Measurements from ENCODE around the gene BSN.

Gene BSN

GRCh38 chr3:49657208-49657915, 103.1 kb downstream of the BSN start:
- no peak for FAIRE-seq

- FAIRE-seq: no peak
Measured at GRCh38 chr3:49658711-49659110, 104.4 kb downstream of the BSN start.

- no peak for FAIRE-seq
Measured at GRCh38 chr3:49659756-49660155, 105.5 kb downstream of the BSN start.

- FAIRE-seq: no peak
Measured at GRCh38 chr3:49661281-49661680, 107.0 kb downstream of the BSN start.

- FAIRE-seq: no peak
Measured at GRCh38 chr3:49662021-49662420, 107.7 kb downstream of the BSN start.

GRCh38 chr3:49662720-49663413, 108.6 kb downstream of the BSN start:
- no peak for FAIRE-seq

- no peak for FAIRE-seq
Measured at GRCh38 chr3:49663831-49664230, 109.6 kb downstream of the BSN start.

GRCh38 chr3:49664300-49664699, 110.0 kb downstream of the BSN start:
- no peak for FAIRE-seq

GRCh38 chr3:49665822-49666519, 111.7 kb downstream of the BSN start:
- no peak for FAIRE-seq

GRCh38 chr3:49666592-49666991, 112.3 kb downstream of the BSN start:
- FAIRE-seq: no peak

- no peak for FAIRE-seq
Measured at GRCh38 chr3:49667701-49668413, 113.6 kb downstream of the BSN start.

GRCh38 chr3:49668414-49668797, 114.1 kb downstream of the BSN start:
- FAIRE-seq: no peak

- no peak for FAIRE-seq
Measured at GRCh38 chr3:49668861-49669260, 114.6 kb downstream of the BSN start.

- FAIRE-seq: no peak
Measured at GRCh38 chr3:49669352-49669751, 115.1 kb downstream of the BSN start.

GRCh38 chr3:49670940-49671290, 116.6 kb downstream of the BSN start:
- FAIRE-seq: no peak

- FAIRE-seq: peak; percentile 91
Measured at GRCh38 chr3:49671291-49672288, 117.3 kb downstream of the BSN start.

- no peak for FAIRE-seq
Measured at GRCh38 chr3:49673121-49673714, 118.9 kb downstream of the BSN start.

- peak; percentile 97 for FAIRE-seq
Measured at GRCh38 chr3:49673715-49674496, 119.6 kb downstream of the BSN start, which contains the start of gene APEH. APEH (plus strand) TSS chr3:49674351; CDS start chr3:49674402, 51 bp downstream.

GRCh38 chr3:49674497-49674983, 120.3 kb downstream of the BSN start:
- no peak for FAIRE-seq

- FAIRE-seq: no peak
Measured at GRCh38 chr3:49675912-49676311, 121.6 kb downstream of the BSN start.

Measured in G401.6 (cell line).